ENCODE measurements around the gene CACNB2.

CACNB2 gene

GRCh38 chr10:18469125-18469524 lies 328.9 kb downstream of the CACNB2 start:
- DNase-seq = no peak

GRCh38 chr10:18472977-18473376 lies 332.8 kb downstream of the CACNB2 start:
- DNase-seq = no peak

- no peak for DNase-seq
Measured at GRCh38 chr10:18473424-18474117, 333.3 kb downstream of the CACNB2 start.

- DNase-seq = no peak
Measured at GRCh38 chr10:18474118-18474455, 333.9 kb downstream of the CACNB2 start.

- DNase-seq = no peak
Measured at GRCh38 chr10:18476076-18476647, 335.9 kb downstream of the CACNB2 start.

GRCh38 chr10:18478354-18478753 lies 338.1 kb downstream of the CACNB2 start:
- DNase-seq = no peak

- DNase-seq = no peak
Measured at GRCh38 chr10:18479502-18479901, 339.3 kb downstream of the CACNB2 start.

- no peak for DNase-seq
Measured at GRCh38 chr10:18483516-18484186, 343.4 kb downstream of the CACNB2 start.

- DNase-seq = no peak
Measured at GRCh38 chr10:18486438-18486837, 346.2 kb downstream of the CACNB2 start.

GRCh38 chr10:18490755-18491154 lies 350.5 kb downstream of the CACNB2 start:
- DNase-seq = no peak

GRCh38 chr10:18497806-18498369 lies 357.7 kb downstream of the CACNB2 start:
- no peak for DNase-seq

- DNase-seq = peak; percentile 11
Measured at GRCh38 chr10:18498998-18499397, 358.8 kb downstream of the CACNB2 start.

- no peak for DNase-seq
Measured at GRCh38 chr10:18500576-18500975, 360.4 kb downstream of the CACNB2 start.

GRCh38 chr10:18501198-18501597 lies 361.0 kb downstream of the CACNB2 start:
- peak; percentile 39 for DNase-seq

- DNase-seq = no peak
Measured at GRCh38 chr10:18501629-18502028, 361.4 kb downstream of the CACNB2 start.

- DNase-seq = no peak
Measured at GRCh38 chr10:18504161-18504560, 363.9 kb downstream of the CACNB2 start.

GRCh38 chr10:18505456-18506118 lies 365.4 kb downstream of the CACNB2 start:
- DNase-seq = peak; percentile 4

GRCh38 chr10:18508587-18508986 lies 368.4 kb downstream of the CACNB2 start:
- DNase-seq = no peak

- DNase-seq = no peak
Measured at GRCh38 chr10:18514537-18514936, 374.3 kb downstream of the CACNB2 start.

- DNase-seq = no peak
Measured at GRCh38 chr10:18516851-18517250, 376.6 kb downstream of the CACNB2 start.

- peak; percentile 1 for DNase-seq
Measured at GRCh38 chr10:18523025-18523424, 382.8 kb downstream of the CACNB2 start.

GRCh38 chr10:18523858-18524257 lies 383.6 kb downstream of the CACNB2 start:
- no peak for DNase-seq

GRCh38 chr10:18527687-18528086 lies 387.5 kb downstream of the CACNB2 start:
- no peak for DNase-seq
